ENCODE results near the gene XDH. TPM values are rescaled to one million over a fixed set of nuclear protein-coding genes. Genes with fewer than 3 reads are reported as not detected.

Gene XDH
- total and polyA plus RNA-seq, 8 donors = 0.05 to 2.1 (median 0.25) TPM

- H3K27me3 ChIP-seq = no peaks in the 10 kb centered on the region
- H3K4me3 ChIP-seq = no peak overlapping the region
- H3K9me3 ChIP-seq = no peaks in the 10 kb centered on the region
- no peaks in the 10 kb centered on the region for H3K4me1 ChIP-seq
- no peak for DNase-seq
- intact Hi-C loops (cut with DNase I) = loop anchor here in 1 of 2 donors (5.0 to 10.0 kb wide), 2 partner anchors 158 to 616 kb away; no protein-coding TSS in a partner anchor
- no peak overlapping the region for H3K27ac ChIP-seq
- H3K36me3 ChIP-seq = no peaks in the 10 kb centered on the region
- no peak for TF ChIP-seq CTCF (IDR thresholded peaks at IDR 0.05)
- ATAC-seq = no peak
Observed at GRCh38 chr2:31333046-31333445, 81.5 kb downstream of the XDH start.

GRCh38 chr2:31332521-31332920 lies 82.0 kb downstream of the XDH start:
- no peak for ATAC-seq
- no peak for DNase-seq
- H3K4me1 ChIP-seq = no peaks in the 10 kb centered on the region
- H3K27me3 ChIP-seq = no peaks in the 10 kb centered on the region
- no peak overlapping the region for H3K4me3 ChIP-seq
- no peaks in the 10 kb centered on the region for H3K9me3 ChIP-seq
- no peaks in the 10 kb centered on the region for H3K36me3 ChIP-seq
- TF ChIP-seq CTCF (IDR thresholded peaks at IDR 0.05) = no peak
- intact Hi-C loops (cut with DNase I) = loop anchor here in 1 of 2 donors (5.0 to 10.0 kb wide), 2 partner anchors 158 to 615 kb away; no protein-coding TSS in a partner anchor
- no peak overlapping the region for H3K27ac ChIP-seq

- ATAC-seq (no peak), DNase-seq (no peak)
- no peak overlapping the region for H3K27ac ChIP-seq
- intact Hi-C loops (cut with DNase I) = loop anchor here in 1 of 2 donors (5.0 to 10.0 kb wide), 2 partner anchors 156 to 614 kb away; no protein-coding TSS in a partner anchor
- H3K4me1 ChIP-seq = no peaks in the 10 kb centered on the region
- no peak overlapping the region for H3K4me3 ChIP-seq
- no peaks in the 10 kb centered on the region for H3K27me3 ChIP-seq
- no peak for TF ChIP-seq CTCF (IDR thresholded peaks at IDR 0.05)
- H3K36me3 ChIP-seq = no peaks in the 10 kb centered on the region
- H3K9me3 ChIP-seq = no peaks in the 10 kb centered on the region
Observed at GRCh38 chr2:31331156-31331555, 83.4 kb downstream of the XDH start.

- H3K27me3 ChIP-seq = no peaks in the 10 kb centered on the region
Observed at GRCh38 chr2:31329081-31329625, 85.4 kb downstream of the XDH start.

GRCh38 chr2:31328026-31328425 lies 86.5 kb downstream of the XDH start:
- Histone ChIP-seq H3K36me3 (no peaks in the 10 kb centered on the region), H3K9me3 (no peaks in the 10 kb centered on the region), H3K4me1 (peaks cover 0 to 13% of the 10 kb centered on the region in 2 donors), H3K27me3 (no peaks in the 10 kb centered on the region), H3K4me3 (no peak overlapping the region), H3K27ac (no peak overlapping the region)
- no peak for ATAC-seq
- intact Hi-C loops (cut with DNase I) = no loop called here
- DNase-seq = no peak
- no peak for TF ChIP-seq CTCF (IDR thresholded peaks at IDR 0.05)

More at GRCh38 chr2:31329081-31329625, 85.4 kb downstream of the XDH start:
- no peaks in the 10 kb centered on the region for H3K36me3 ChIP-seq
- ATAC-seq (no peak), DNase-seq (no peak)
- no peak for TF ChIP-seq CTCF (IDR thresholded peaks at IDR 0.05)
- H3K4me1 ChIP-seq = peaks cover 0 to 8% of the 10 kb centered on the region in 2 donors
- H3K4me3 ChIP-seq = no peak overlapping the region
- H3K27ac ChIP-seq = no peak overlapping the region
- no peaks in the 10 kb centered on the region for H3K9me3 ChIP-seq
- intact Hi-C loops (cut with DNase I) = no loop called here

Measured in left lung (tissue), 10 donors.